ENCODE data around the gene MARCHF9.

DNA sequence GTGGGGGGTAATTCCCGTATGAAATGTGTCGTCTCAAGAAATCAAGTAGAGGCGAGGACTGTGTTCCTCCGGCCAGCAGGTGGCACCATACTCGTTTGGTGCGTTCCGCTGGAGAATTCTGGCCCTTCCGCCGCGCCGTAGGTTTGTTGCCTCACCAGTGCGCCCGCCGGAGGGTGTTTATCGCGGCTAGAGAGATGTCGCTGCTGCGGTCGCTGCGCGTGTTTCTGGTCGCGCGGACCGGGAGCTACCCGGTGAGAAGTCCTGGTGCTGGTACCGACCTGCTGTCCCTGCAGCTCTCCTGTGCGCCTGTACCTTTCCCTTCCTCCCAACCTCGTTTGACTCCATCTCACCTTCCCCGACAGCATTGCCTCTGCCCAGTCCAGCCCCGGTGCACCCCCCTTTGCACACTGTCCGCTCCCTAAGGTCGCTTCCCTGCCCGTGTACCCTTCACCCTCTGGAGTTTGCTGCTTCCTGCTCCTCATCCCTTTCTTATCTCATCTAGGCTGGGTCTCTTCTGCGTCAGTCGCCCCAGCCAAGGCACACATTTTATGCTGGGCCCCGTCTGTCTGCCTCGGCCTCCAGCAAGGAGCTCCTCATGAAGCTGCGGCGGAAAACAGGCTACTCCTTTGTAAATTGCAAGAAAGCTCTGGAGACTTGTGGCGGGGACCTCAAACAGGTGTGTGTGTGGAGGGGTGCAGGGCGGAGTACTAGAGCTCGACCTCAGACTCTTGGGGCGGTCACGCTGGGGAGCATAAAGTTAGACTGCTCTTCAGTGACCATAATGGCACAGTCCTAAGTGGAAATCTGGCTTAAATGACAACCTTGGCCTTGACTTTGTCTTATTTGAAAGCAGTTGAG, 27.9 kb downstream of the MARCHF9 start, which contains the start of gene TSFM:
- TF ChIP-seq, protein P1, sequence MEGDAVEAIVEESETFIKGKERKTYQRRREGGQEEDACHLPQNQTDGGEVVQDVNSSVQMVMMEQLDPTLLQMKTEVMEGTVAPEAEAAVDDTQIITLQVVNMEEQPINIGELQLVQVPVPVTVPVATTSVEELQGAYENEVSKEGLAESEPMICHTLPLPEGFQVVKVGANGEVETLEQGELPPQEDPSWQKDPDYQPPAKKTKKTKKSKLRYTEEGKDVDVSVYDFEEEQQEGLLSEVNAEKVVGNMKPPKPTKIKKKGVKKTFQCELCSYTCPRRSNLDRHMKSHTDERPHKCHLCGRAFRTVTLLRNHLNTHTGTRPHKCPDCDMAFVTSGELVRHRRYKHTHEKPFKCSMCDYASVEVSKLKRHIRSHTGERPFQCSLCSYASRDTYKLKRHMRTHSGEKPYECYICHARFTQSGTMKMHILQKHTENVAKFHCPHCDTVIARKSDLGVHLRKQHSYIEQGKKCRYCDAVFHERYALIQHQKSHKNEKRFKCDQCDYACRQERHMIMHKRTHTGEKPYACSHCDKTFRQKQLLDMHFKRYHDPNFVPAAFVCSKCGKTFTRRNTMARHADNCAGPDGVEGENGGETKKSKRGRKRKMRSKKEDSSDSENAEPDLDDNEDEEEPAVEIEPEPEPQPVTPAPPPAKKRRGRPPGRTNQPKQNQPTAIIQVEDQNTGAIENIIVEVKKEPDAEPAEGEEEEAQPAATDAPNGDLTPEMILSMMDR (IDR thresholded peaks at IDR 0.05), result peak; percentile 86 to 98 (median 92)
- peak in 1 of 2 donors; percentile 60 for TF ChIP-seq POLR2A (IDR thresholded peaks at IDR 0.05)
